ENCODE measurements around the gene PRKAG2.
"Not testable (repeated sequence)": the region's sequence is repeated elsewhere in the genome, so short reads cannot be mapped to it uniquely, and the experiment has no call there.

Gene PRKAG2

DNA sequence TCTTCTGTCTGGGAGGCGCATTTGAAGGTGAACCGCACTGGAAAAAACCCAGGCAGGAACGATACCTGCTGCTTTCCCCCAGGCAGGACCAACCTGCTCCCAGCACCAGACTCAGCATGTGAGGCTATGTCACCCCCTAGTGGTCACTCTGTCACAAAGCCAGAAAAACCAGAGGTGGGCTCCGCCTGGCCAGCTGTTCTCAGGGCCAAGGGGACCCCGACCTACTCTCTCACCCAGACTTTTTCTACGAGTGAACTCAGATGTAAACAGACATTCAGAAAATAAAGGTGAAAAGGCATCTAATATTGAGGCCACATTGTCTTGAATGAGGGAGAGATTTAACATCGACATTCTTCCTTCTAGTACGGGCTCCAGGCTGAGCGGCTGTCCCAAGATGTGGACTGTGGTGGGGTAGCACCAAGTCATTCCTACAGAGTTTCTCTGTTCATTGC lies 117.3 kb downstream of the PRKAG2 start:
- DNase-seq = peak; percentile 68

GRCh38 chr7:151758622-151759540 lies 118.0 kb downstream of the PRKAG2 start:
- DNase-seq = no peak

GRCh38 chr7:151757274-151757673 lies 119.6 kb downstream of the PRKAG2 start:
- no peak for DNase-seq

- DNase-seq = no peak
Observed at GRCh38 chr7:151756866-151757265, 120.0 kb downstream of the PRKAG2 start.

- no peak for DNase-seq
Observed at GRCh38 chr7:151756076-151756731, 120.7 kb downstream of the PRKAG2 start.

DNA sequence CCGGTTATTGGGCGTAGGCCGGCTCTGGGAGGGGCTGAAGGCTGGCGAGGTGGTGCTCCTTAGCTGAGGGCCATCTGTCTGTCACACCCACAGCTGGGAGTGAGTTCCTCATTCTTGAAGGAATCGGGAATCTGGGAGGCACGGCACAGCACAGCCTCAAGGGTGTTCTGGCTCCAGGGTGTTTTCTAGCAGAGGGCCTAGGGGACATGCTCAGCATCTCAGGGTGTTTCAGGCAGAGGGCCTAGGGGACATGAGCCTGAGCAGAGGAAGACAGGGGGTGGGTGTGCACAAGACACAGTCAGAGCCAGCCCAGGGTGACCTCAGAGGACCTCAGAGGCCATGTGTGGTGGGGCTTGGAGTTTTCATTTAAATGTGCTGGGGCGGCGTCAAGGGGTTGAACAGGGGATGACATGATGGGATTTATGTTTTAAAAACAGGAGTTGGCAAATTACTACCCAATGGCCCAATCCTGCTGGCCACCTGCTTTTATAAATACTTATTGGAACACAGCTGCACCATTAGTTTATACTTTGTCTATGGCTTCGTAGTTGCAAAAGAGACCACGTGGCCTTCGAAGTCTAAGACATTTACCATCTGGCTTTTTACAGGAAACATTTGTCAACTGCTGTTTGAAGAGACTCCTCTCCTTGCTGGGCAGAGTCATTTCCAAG lies 121.6 kb downstream of the PRKAG2 start:
- DNase-seq = no peak

- DNase-seq = no peak
Observed at GRCh38 chr7:151754688-151755130, 122.2 kb downstream of the PRKAG2 start.

DNA sequence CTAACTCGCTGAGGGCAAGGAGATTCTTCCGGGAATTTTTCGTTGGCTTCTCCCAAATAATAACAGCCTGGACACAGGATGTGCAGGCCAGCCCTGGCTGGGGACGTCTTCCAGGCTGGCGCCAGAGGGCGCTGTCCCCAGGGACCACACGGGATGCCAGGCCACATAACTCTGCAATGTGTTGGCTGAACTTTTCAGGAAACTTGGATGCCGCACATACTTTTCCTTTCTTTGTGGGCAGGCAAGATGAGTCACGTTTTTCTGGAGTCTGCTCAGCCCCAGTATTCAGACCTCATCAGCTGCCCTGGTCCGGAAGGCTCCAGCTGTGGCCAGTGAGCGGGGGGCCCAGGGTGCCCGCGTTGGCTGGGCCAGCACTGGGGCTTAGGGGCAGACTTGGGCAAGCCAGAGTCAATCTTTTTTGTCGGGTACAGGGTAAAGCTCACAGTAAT lies 122.7 kb downstream of the PRKAG2 start:
- peak; percentile 22 for DNase-seq

GRCh38 chr7:151752816-151753595 lies 123.9 kb downstream of the PRKAG2 start:
- no peak for DNase-seq

DNA sequence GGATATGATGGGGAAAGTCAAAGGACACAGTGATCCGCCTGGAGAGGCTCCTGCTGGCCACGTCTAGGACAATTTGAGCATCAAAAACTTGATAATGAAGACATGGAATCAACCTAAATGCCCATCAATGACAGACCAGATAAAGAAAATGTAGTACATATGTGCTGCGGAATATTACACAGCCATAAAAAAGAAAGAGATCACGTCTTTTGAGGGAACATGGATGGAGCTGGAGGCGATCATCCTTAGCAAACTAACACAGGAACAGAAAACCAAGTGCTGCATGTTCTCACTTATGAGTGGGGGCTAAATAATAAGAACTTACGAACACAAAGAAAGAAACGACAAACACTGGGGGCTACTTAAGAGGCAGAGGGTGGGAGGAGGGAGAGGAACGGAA lies 124.9 kb downstream of the PRKAG2 start:
- no peak for DNase-seq

DNA sequence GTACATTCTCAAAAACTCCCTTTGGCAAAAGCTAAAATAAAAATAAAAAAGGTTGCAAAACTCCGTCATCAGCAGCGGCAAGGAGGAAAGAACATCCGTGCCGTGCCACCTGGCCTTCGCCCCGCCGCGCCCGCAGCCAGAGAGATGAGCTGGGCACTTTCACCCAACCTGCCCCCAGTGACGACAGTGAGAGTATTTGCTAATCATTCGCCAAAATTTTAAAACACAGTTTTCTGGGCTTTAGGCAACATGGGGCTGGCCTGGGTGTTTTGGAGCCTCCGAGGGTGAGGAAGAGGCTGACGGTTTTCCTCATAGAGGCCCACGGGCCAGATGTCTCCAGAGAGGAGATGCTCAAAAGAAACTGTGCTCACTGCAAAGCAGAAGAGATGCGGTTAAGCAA lies 128.2 kb downstream of the PRKAG2 start:
- no peak for DNase-seq

DNA sequence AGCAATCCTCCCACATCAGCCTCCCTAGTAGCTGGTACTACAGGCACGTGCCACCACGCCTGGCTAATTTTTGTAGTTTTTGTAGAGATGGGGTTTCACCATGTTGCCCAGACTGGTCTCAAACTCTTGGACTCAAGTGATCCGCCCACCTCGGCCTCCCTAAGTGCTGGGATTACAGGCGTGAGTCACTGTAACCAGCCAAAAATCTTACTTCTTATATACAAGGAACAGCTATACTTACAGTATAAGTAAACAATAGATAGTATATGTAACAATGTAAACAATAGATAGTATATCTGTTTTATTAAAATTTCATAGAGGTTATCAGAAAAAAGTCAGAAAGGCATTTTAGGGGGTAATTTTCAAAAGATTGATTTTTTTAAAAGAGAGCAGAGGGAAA lies 128.9 kb downstream of the PRKAG2 start:
- DNase-seq = not testable (repeated sequence)

GRCh38 chr7:151745706-151746105 lies 131.2 kb downstream of the PRKAG2 start:
- no peak for DNase-seq

DNA sequence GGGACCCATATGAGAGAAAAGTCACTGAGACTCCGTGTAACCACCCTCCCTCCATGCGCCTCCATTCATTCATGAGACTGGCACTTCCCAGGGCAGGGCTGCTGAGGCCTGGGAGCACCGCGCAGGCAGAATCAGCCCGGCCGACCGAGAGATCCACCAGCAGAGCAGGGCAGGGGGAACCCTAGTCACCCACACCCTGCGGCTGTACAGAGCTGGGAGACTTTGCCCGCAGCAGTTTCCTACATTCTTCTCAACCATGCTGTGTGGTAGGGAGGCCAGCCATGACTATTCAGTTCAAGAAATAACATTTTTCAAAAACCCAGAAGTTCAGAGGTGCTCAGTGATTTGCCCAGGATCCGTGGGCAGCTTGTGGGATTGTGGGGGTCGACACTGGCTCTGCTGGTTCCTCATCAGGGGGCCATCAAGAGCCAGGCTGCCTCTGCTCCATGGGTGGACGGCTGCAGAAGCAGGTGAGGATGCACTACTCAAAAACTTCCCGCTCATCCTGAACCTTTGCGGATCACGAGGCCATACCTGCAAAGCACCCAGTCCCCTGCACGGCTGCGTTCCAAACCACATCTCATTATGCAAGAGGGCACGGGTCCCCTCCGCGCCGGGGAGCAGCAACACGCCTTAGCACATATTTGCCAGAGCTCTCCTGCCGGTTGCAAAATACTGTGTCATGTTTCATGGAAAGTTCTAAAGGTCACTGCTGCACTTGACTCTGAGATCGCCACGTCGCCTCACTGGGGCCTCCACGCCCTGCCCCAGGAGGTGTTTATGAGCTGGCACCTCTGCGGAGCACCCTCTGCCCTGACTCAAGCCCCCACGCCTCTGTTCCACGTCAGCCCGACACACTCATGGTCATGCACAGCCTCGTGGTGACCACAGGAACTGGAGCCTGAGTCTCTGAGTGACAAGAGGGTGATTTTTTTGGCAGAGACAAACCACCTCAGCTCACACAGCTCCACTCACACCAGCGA lies 132.0 kb downstream of the PRKAG2 start:
- no peak for DNase-seq

GRCh38 chr7:151744051-151744580 lies 132.8 kb downstream of the PRKAG2 start:
- no peak for DNase-seq

DNA sequence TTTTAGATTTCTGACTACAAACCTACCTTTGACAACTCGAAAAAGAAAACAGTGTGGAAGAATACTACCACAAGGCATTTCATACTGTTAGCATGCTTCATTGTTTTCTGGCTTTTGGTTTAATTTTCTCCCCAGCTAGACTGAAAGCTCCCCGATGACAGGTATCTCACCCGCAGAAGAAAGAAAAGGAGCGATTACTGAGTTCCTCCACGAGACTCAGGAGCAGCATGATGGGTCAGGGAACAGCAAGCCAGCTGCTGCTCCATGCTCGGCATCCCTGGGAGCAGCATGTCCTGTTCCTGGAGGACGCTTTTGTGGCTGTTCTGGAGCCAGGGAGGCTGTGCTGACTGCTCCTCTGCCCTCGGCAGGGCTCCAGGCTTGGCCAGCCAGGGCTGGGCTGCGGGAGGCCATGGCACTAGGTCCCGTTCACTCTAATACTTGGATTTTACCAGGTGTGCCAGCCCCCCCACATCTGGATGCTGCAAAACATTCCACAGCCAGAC lies 133.4 kb downstream of the PRKAG2 start:
- DNase-seq = no peak

GRCh38 chr7:151742713-151743480 lies 134.0 kb downstream of the PRKAG2 start:
- DNase-seq = no peak

- DNase-seq = no peak
Observed at GRCh38 chr7:151741585-151741984, 135.3 kb downstream of the PRKAG2 start.

DNA sequence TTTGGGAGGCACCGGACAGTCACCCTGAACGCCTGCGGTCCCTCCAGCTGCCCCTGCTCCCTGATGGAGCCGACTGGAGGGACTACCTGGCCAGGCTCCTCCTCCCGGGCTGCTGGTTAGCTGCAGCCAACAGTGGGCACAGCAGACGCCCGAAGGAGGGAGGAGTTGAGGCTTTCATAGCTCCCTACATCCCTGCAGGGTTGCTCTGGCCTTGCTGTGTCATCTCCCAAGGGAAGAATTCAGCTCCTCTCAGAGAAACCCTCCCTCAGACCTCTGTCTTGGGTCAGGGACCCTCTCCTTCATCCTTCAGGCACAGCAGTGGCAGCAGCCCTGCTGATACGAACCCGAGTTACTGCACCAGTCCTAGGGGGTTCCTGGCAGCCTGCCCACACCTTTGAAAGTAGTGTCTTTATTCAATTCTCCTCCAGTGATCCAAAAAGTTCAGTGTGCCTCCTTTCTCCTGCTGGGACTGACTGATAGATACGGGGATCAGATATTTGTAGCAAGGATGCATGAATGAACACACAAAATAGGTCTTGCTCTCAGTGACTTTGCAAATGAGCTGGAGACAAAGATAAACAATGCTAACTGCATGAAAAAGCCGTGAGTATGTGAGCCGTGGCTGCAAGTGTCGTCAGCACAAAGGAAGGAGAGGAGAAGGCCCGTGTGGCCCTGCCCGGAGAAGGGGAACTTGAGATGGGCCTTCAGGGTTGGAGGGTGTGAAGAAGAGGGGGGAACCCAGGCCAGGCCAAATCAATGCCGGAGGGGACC lies 136.6 kb downstream of the PRKAG2 start:
- no peak for DNase-seq

Data from NCI-H1436 (cell line).